ENCODE data around the gene IGF2BP2.
"Not testable (repeated sequence)": the region's sequence is repeated elsewhere in the genome, so short reads cannot be mapped to it uniquely, and the experiment has no call there.

The IGF2BP2 gene

DNA sequence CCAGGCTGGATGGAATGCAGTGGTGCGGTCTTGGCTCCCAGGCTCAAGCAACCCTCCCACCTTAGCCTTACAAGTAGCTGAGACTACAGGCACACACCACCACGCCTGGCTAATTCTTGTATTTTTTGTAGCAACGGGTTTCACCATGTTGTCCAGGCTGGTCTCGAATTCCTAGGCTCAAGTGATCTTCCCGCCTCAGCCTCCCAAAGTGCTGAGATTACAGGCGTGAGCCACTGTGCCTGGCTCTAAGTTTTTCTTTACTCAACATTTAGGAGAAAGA lies 26.1 kb downstream of the IGF2BP2 start:
- not testable (repeated sequence) for DNase-seq (ENCODE audit: low read depth)

DNA sequence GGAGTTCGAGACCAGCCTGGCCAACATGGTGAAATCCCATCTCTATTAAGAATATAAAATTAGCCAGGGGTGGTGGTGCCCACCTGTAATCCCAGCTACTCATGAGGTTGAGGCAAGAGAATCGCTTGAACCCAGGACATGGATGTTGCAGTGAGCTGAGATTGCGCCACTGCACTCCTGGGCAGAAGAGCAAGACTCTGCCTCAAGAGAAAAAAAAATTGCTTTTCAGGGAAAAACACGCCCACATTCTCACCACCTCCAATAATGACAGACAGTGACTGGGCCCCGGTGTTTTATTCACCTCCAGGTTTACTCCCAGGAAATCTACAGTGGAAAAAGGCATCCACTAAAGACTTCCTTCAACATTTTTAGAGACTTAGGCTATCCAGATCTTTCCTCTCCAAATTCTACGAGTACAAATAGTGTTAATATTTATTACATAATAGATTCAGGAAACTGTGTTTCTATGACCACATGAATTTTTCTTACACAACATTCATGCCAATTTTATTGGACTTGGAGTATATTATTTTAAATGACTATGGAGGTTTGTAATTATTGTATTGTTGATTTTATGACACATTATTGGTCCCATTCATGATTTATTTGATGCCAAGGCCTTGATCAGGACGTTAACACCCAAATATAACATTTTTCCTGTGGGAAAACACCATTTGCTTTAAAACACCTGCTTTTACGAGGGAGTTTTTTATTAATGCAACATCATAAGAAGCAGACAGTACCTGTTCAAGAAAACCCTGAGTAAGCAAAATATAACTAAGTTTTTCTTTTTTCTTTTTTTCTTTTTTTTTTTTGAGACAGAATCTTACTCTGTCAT lies 26.6 kb downstream of the IGF2BP2 start:
- DNase-seq (ENCODE audit: low read depth), result no peak

DNA sequence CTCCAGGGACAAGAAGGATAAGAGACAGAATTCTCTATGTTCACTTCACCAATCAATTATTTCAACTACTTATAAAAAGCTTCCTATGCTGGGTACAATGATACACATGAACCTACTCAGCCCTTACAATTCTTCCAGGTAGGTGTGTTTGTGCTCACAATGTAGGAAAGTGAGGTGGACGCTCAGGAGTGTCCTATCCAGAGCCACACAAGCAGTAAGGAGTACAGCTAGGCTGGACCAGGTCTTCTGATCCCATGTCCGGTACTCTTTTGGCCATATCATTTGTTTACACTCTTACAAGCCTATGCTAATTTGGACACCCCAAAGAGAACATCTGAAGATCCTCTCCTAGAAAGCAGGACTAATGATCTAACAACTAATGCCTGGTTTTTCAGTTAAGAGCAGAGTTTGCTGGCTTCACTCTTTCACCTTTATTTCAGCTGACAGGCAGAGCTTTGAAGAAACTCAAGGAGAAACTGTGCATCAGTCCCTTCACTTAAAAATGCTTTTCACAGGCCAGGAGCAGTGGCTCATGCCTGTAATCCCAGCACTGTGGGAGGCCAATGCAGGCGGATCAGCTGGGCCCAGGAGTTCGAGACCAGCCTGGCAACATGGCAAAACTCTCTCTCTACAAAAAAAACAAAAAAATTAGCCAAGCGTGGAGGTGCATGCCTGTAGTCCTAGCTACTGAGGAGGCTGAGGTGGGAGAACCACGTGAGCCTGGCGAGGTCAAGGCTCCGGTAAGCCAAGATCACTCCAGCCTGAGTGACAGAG lies 27.5 kb downstream of the IGF2BP2 start:
- DNase-seq (ENCODE audit: low read depth), result no peak

DNA sequence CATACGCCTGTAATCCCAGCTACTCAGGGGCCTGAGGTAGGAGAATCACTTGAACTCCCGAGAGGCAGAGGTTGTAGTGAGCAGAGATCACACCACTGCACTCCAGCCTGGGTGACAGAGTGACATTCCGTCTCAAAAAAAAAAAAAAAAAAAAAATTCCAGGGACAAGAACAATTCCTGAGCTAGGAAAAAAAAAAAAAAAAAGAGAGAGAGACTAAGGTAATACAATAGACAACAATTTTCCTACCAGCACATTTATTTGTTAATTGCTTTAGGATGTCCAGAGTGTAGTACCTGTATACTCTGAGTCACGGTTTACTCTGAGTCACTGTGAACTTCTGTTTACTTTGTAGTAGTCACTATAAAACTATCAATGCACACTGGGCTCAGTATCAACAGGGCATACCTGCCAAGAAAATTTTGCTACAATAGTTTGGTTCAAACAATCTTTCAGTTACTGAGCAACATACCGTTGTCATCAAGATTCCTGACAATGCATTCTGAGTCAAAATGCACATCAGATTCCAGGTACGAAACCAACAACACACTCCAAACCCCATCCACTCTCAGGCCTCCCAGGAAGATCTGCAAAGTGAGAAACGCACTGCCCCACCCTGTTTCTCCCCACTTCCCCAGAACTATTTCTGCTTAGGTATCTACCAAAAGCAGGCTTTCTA lies 28.3 kb downstream of the IGF2BP2 start:
- no peak for DNase-seq (ENCODE audit: low read depth)

DNA sequence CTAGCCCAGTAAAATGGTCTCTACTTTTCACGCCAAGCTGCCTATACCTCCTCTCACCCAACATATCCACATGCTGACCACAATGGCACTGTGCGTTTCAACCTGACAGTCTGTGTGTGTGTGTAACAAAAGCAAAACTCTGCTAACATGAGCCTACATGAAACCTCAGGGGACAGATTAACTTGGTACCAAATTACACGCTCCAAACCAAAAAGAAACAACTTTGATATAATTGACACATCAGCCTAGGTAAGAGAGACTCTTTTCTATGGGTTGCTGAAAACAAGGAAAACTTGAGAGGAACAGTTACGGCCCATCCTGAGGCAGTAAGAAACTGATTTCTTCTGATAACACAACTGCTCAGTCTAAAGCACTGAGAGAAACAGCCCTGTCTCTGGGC lies 31.5 kb downstream of the IGF2BP2 start:
- DNase-seq (ENCODE audit: low read depth), result no peak

DNA sequence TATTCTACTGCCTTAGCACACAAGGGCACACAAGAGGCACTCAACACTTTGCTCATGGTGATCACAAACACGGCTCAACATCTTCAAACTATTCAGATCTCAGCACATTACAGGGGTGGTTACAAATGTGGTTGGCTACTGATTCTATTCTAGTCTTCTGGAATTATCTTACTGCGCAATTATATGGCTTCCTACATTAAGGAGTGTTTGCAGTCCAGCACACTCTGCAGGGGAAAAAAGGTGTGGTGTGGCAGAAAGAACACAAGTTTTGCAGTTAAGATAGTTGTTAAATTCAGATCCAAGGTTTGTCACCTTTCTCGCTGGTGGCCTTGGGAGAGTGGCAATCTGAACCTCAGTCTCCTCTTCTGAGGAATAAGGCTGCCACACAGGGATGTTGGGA lies 31.9 kb downstream of the IGF2BP2 start:
- no peak for DNase-seq (ENCODE audit: low read depth)

DNA sequence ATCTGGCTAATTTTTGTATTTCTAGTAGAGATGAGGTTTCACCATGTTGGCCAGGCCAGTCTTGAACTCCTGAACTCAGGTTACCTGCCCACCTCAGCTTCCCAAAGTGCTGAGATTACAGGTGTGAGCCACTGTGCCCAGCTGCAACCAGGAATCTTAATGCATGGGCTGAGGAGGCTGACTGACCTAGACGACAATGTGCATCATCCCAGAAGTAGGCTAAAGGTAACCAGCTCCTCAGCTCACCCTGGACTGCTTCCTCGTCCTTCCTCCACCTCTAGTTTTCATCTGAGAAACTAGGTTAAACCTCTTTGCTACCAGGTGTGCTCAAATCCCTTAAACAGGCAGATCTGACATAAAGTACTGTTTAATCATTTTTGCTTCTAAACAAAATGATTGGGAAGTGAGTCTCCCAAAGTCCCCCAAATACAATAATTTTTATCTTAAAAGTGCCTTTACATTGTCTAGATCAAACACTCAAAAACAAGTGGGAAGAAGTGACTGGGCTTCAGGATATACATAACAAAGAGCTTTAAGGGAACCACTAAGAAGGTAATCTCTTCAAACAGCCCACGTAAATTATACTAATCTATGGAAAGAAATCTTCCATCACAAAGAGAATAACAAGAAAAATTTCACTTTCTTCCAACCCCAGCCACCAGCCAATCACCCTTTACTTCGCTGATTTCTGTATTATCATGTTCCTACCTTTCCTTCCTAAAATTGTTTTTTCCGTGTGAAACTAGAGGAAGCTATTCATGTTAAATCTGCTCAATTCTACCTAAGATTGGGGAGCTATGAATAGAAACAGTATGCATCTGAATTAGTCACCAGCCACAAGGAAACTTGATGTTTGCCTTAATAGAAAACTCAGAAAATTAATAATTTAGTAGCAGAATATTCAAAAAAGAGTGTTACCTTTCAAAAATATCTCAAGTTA lies 34.7 kb downstream of the IGF2BP2 start:
- DNase-seq (ENCODE audit: low read depth), result no peak

DNA sequence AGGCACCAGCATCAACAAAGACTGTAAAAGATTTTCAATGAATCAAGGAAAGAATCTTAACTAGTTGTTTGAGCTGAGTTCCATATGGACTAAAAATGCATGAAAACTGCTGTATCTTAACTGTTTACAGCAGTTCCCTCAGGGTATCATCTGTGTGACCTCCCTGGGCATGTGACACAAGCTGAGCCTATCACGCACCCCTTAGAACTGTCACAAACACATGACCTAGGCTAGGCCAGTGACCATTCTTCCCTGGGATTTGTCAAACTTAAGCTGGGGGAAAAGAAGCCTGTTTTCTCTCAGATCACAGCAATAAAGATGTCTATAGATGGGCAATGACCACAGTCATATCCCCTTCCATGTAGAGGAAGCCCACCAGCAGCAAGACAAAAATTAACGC lies 35.7 kb downstream of the IGF2BP2 start:
- DNase-seq (ENCODE audit: low read depth), result no peak

DNA sequence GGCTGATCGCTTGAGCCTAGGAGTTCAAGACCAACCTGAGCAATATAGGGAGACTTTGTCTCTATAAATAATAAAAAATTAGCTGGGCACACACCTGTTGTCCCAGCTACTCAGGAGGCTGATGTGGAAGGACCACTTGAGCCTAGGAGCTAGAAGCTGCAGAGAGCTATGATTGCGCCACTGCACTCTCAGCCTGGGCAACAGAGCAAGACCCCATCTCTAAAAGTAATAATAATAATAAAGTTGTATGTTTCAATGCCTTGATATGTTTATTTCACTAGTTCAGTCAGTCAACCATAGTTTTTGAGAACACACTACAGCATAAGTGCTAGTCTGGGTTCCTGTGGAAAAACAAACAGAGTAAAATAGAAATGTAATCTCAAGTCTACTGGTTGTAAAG lies 36.5 kb downstream of the IGF2BP2 start:
- no peak for DNase-seq (ENCODE audit: low read depth)

DNA sequence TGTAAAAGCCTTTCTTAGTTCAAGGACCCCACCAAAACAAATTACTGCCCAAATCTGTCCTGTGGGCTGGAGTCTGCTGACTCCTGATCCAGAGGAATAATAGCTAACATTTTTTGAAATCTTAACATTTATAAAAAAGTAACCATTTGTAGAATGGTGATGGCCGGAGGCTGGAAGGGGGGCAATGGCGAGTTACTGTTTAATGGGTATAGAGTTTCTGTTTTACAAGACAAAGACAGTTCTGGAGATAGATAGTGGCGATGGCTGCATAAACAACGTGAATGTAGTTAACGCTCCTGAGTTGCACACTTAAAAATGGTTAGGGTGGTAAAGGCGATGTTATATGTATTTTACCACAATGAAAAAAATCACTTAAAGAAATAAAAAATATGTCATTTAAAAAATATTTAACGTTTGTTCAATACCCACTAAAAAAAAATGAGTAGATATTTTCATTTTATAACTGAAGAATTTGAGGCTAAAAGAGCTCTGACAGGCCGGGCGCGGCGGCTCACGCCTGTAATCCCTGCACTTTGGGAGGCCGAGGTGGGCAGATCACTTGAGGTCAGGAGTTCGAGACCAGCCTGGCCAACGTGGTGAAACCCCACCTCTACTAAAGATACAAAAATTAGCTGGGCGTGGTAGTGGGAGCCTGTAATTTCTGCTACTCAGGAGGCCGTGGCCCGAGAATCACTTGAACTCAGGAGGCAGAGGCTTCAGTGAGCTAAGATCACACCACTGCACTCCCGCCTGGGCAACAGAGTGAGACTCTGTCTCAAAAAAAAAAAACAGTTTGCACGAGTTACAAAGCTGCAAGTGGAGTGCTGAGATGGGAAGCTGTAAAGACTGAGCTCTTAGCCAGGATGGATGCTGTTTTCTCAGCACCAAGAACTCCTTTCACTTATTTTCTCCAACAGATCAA lies 37.6 kb downstream of the IGF2BP2 start:
- DNase-seq (ENCODE audit: low read depth), result no peak

DNA sequence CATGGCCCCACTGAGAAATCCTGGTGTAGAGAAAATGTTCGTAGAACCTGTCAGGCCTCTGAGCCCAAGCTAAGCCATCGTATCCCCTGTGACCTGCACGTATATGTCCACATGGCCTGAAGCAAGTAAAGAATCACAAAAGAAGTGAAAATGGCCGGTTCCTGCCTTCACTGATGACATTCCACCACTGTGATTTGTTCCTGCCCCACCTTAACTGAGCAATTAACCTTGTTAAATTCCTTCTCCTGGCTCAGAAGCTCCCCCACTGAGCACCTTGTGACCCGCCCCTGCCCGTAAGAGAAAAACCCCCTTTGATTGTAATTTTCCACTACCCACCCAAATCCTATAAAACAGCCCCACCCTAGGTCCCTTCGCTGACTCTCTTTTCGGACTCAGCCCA lies 38.6 kb downstream of the IGF2BP2 start:
- not testable (repeated sequence) for DNase-seq (ENCODE audit: low read depth)

DNA sequence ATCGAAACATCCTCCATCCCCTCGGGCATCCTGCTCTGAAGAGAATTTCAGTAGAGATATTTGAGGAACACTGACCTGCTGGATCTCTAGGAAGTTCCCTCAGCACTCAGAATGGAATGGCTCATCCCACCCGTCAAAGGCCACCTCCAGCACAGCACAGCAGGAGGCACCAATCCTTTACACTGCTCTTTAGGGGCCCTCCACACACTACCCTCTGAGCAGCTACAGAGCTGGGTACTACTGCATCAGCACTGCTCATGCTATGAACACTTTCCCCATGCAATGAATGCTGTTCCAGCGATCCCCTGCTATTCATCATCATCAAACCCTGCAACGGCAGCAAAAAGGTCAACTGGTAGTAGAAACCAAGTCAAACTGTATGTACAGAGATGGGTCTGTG lies 40.5 kb downstream of the IGF2BP2 start:
- DNase-seq (ENCODE audit: low read depth), result no peak

DNA sequence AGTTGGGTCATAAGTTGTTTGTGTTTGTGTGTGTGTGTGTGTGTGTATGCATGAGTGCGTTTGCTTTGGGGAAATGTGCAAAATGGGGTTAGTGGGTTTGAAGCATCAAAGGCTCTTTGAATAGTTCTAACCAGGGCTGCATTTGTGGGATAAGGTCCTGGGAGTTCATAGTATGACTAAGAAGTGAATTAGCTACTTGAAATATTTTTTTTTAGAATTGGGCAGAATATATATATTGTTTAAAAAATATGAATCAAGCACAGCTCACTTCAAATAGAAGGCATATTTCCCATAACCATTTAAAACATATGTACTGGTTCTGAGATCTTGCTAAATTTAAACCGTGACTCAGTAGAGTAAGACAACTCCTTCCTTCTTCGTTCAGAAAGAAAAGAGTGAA lies 43.1 kb downstream of the IGF2BP2 start:
- DNase-seq (ENCODE audit: low read depth), result peak; percentile 70

DNA sequence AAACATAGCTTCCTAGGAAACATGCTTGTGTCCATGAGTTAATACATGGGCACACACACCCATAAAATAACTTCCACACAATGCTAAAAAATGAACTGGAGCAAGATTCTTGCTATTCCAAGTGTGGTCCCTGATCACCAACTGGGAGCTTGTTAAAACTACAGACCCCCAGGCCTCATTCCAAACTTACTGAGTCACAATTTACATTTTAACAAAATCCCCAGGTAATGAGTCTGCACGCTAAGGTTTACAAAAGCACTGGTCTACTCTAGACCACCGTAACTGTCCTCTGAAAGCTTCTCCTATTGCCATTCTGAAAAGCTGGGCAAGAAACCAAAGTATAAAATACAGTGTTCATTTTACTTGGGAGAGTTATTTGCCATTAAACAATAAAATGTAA lies 45.4 kb downstream of the IGF2BP2 start:
- no peak for DNase-seq (ENCODE audit: low read depth)

DNA sequence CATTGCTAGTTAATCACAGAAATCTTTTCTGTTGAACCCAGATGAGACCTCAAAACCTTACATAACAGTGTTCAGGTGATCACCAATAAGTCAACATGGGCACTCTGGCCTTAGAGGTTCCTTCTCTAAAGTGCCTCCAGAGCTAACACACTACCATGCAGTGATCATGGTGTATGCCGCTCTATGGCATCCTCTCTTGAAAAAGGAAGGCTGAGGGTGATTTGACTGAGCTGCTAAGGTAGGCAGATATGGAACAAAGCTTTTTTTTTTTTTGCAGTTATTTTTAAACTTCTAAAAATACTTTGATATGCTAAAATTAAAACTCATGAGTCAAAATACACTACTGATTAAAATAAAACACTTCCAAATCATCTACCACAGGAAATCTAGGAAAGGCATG lies 46.0 kb downstream of the IGF2BP2 start:
- DNase-seq (ENCODE audit: low read depth), result no peak

DNA sequence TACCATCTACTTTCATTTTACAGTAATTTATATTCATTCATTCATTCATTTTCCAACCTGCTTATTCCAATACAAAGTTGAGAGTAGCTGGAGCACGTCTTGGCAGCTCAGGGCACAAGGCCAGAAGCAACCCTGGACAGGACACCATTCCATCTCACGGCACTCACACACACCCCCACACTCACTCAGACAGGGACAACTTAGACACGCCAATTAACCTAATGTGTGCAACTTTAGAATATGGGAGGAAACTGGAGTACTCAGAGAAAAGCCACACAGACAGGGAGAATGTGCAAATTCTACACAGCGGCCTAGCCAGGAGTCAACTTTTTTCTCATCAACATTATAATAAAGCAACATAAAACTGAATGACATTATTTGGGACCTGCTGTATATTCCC lies 46.7 kb downstream of the IGF2BP2 start:
- no peak for DNase-seq (ENCODE audit: low read depth)

DNA sequence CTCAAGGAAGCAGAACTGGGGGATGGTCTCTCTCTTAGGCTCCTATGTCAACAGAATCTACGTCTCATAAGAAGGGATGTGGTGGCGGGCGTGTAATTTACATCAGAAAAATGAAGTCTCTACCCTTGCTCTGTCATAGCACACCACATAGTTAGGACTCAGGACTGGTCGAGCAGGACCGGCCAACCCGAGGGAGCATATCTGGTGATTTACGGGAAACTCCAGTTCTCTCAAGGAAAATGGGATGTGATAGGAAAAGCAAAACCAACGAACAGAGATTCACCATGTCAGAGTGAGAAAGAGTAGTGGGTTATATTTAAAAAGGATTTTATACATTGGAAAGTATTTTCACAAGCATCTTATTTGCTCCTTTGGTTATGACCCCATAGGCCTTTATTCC lies 54.7 kb downstream of the IGF2BP2 start:
- DNase-seq (ENCODE audit: low read depth), result no peak

DNA sequence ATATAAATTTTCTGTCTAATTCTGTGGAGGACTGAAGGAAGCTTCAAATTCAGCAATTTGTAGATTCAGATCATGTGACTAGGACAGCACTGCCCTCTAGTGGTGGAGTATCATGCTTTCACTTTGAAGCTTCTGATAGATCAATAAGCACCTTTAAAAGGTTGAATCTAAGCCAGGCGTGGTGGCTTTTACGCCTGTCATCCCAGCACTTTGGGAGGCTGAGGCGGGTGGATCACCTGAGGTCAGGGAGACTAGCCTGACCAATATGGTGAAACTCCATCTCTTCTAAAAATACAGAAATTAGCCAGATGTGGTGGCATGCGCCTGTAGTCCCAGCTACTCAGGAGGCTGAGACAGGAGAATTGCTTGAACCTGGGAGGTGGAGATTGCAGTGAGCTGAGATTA lies 56.3 kb downstream of the IGF2BP2 start:
- DNase-seq (ENCODE audit: low read depth), result not testable (repeated sequence)

DNA sequence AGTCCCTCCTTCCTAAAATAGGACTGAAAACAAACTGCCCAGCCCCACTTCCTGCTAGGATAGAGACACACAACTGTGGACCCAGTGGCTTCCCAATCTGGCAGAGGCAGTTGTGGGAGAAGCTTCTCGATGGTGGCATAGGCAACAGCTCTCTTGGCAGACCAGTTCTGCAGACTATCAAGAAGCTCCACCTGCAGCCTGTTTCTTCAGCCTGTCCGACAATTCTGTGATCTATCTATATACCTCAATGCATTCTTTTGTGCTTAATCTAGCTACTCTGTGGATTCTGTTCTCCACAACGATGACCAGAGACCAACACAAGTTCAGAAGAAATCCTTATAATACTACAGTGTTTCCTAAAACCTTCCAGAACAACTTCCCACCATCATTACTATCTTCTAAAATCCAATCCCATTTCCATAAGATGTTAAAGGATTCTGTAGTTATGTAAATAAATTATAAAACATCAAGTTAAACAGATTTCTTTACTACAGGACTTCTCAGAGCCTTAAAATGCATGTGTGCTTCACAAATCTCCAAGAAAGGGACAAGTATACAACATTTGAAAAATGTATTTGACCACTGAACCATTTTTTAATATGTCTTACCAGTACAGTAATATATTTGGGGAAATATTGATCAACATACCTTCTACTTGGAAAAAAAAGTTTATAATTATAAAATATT lies 57.7 kb downstream of the IGF2BP2 start:
- no peak for DNase-seq (ENCODE audit: low read depth)

DNA sequence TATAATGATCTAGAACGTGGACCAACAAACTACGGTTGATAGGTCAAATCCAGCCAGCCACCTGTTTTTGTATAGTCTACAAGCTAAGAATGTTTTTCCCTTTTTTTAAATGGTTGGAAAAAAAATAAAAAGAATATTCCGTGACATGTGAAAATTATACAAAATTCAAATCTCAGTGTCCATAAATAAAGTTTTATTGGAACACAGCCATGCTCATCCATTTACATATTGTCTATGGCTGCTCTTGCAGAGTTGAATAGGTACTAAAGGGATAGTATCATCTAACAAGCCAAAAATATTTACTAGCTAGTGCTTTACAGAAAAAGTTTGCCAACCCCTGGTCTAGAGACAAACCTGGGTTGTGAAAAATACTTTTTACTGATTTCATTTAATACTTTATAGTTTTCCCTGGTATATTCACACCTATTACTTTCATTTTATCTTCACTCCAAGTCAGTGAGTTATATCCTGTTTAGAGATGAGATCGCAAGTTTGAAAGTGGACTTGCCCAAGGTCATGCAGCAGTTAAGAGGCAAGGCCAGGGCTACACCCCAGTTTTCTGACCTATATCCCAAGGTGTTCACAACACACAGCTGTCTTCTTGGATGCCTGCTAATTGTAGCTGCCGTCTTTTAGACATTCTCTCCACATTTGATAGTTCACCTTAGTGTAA lies 58.4 kb downstream of the IGF2BP2 start:
- DNase-seq (ENCODE audit: low read depth), result no peak

Measured in non-pigmented ciliary epithelial cell (primary cell).